Spleen (tissue), 7 donors: ENCODE data around the gene USP54.

Source experiments
- CTCF ChIP-seq, 11 experiments: fragments of 200-600 bp in 7 of 11; fragments of 450-650 bp in 4 of 11; sonication (generic) in 4 of 11; IDR thresholded peaks in 8 of 11; conservative IDR thresholded peaks in 3 of 11; 1 replicate in 7 of 11; 2 replicates in 4 of 11; pipeline versions ENCODE4 v1.4.0 to v1.8.0; 2016 to 2021; ENCODE audit warnings: antibody characterized with exemption in 11 of 11, inconsistent platforms in 4 of 11, mild to moderate bottlenecking in 1 of 11
- POLR2A ChIP-seq, 3 donors: fragments of 450-650 bp; IDR thresholded peaks; one replicate each; pipeline ENCODE4 v1.5.1; 2017; ENCODE audit warnings: antibody characterized with exemption in 3 of 3, mild to moderate bottlenecking in 1 of 3
- POLR2AphosphoS5 ChIP-seq, 3 donors: sonication (generic); formaldehyde crosslinking; IDR thresholded peaks; one replicate each; pipeline ENCODE4 v1.5.1; 2017; ENCODE audit warnings: antibody characterized with exemption in 3 of 3
- donor health status: DM: no; HTN: no; CAD: no; lungs with moderate emphysema.
- donor health status: DM: no; HTN: no; CAD: no.
- donor health status: DM: no; HTN: no; CAD: no.

- TF ChIP-seq CTCF (IDR thresholded peaks at IDR 0.05 in 8 of 11, conservative IDR thresholded peaks at IDR 0.05 in 3 of 11) = no peak
- TF ChIP-seq POLR2AphosphoS5 (IDR thresholded peaks at IDR 0.05) = no peak
- TF ChIP-seq POLR2A (IDR thresholded peaks at IDR 0.05) = no peak
These were observed 88.1 kb downstream of the USP54 start for GRCh38 chr10:73503037-73503436.
